Activated CD8-positive, alpha-beta T cell treated with anti-CD3 and anti-CD28 coated beads for 36 hours (primary cell): Measurements from ENCODE around the gene CCIN. TPM values are rescaled to one million over a fixed set of nuclear protein-coding genes. Genes with fewer than 3 reads are reported as not detected.

ENCODE experiments used
- ATAC-seq: fragments of 200-7000 bp; cut with Tn5 transposase; one replicate; pipeline ENCODE4 v1.10.0; 2021; ENCODE audit warnings: mild to moderate bottlenecking, moderate library complexity
- CTCF ChIA-PET: fragments of 350-600 bp; sonication (Branson Sonifier 250); formaldehyde crosslinking; loops from one replicate; lab custom pipeline; 2021; ENCODE audit warnings: antibody characterized with exemption; lab: Charles Lee
- POLR2A ChIA-PET: fragments of 350-600 bp; sonication (Branson Sonifier 250); formaldehyde crosslinking; loops from one replicate; lab custom pipeline; 2021; ENCODE audit warnings: antibody characterized with exemption; lab: Charles Lee
- DNase-seq: peaks from one replicate; pipeline ENCODE4 v3.0.0-alpha.2; 2020
- H3K27ac Mint-ChIP-seq: one replicate; pipeline ENCODE4 v1.8.0; 2021; ENCODE audit warnings: mild to moderate bottlenecking, mixed read lengths
- H3K27me3 Mint-ChIP-seq: one replicate; pipeline ENCODE4 v1.8.0; 2021; ENCODE audit warnings: mixed read lengths
- H3K36me3 Mint-ChIP-seq: one replicate; pipeline ENCODE4 v1.8.0; 2021; ENCODE audit warnings: low read depth, mixed read lengths
- H3K4me1 Mint-ChIP-seq: one replicate; pipeline ENCODE4 v1.8.0; 2021; ENCODE audit warnings: low read depth, mixed read lengths
- H3K4me3 Mint-ChIP-seq: one replicate; pipeline ENCODE4 v1.8.0; 2021; ENCODE audit warnings: mild to moderate bottlenecking, moderate library complexity, mixed read lengths
- H3K9me3 Mint-ChIP-seq: one replicate; pipeline ENCODE4 v1.8.0; 2021; ENCODE audit warnings: mixed read lengths
- CTCF ChIP-seq: fragments of 200-600 bp; IDR thresholded peaks from one replicate; pipeline ENCODE4 v1.8.0; 2022; ENCODE audit warnings: antibody characterized with exemption, mild to moderate bottlenecking
- intact Hi-C: fragments of 100-400 bp; cut with micrococcal nuclease; formaldehyde crosslinking; loops from one replicate; pipeline ENCODE4 v1.10.0; 2022
- total RNA-seq, 2 experiments: library from RNA; stranded (reverse); gene quantifications; one replicate each; pipeline ENCODE4 v1.2.3, GENCODE V29; 2021

The CCIN gene
- total RNA-seq, 2 experiments from 2014 or later: not detected

- Mint-ChIP-seq H3K36me3 (peaks cover 45% of the 10 kb centered on the region), H3K27ac (peak overlapping the region; percentile 87), H3K9me3 (peaks cover 8% of the 10 kb centered on the region), H3K27me3 (no peaks in the 10 kb centered on the region), H3K4me3 (peak overlapping the region; percentile 5), H3K4me1 (peaks cover 39% of the 10 kb centered on the region)
- intact Hi-C loops: no loop called here
- TF ChIP-seq CTCF: no peak
- ATAC-seq: peak; percentile 85
- peak; percentile 58 for DNase-seq
- ChIA-PET POLR2A (interaction anchor here (0.6 to 1.1 kb wide), 3 partner anchors 9 to 31 kb away, joined by 3 read pairs; no protein-coding TSS in a partner anchor), CTCF (no interaction called here)
Observed at GRCh38 chr9:36218411-36218901, 49.3 kb downstream of the CCIN start.

Other genes with a start within 250 kb of the CCIN start
- gene OR2S2, start 211.2 kb upstream of the CCIN start, total RNA-seq: not detected
- 1 to 10 TPM; 5.3 to 6.5 TPM for gene RECK, start 132.5 kb upstream of the CCIN start, total RNA-seq
- gene GLIPR2, start 32.7 kb upstream of the CCIN start, total RNA-seq: 10 to 100 TPM; 12.2 to 13.6 TPM
- 100 to 1,000 TPM; 116 to 119 TPM for gene CLTA, start 21.5 kb downstream of the CCIN start, total RNA-seq
- gene GNE, start 89.1 kb downstream of the CCIN start, total RNA-seq: 10 to 100 TPM; 11.6 to 12.0 TPM
- 10 to 100 TPM; 33.7 to 36.4 TPM for gene RNF38, start 230.9 kb downstream of the CCIN start, total RNA-seq